Endothelial cell of umbilical vein (primary cell): Measurements from ENCODE around the gene C16orf89.

ENCODE experiments used
- CTCF ChIP-seq, 2 donors: IDR thresholded peaks; 1 replicate in 1 of 2; 2 replicates in 1 of 2; pipeline ENCODE4 v1.5.1; 2011; ENCODE audit warnings: low read length in 2 of 2, mild to moderate bottlenecking in 2 of 2, moderate library complexity in 2 of 2, control low read depth in 1 of 2, inconsistent platforms in 1 of 2, low read depth in 1 of 2; ENCODE audit not compliant: insufficient read depth in 1 of 2; ENCODE audit errors: extremely low read depth in 1 of 2
- EZH2 ChIP-seq: IDR thresholded peaks from 2 replicates; pipeline ENCODE4 v1.6.1; 2012; ENCODE audit warnings: borderline replicate concordance, low read depth, mild to moderate bottlenecking, moderate library complexity, low read length, inconsistent platforms; ENCODE audit not compliant: severe bottlenecking
- MAX ChIP-seq: IDR thresholded peaks from 2 replicates; pipeline ENCODE4 v1.6.1; 2011; ENCODE audit not compliant: insufficient read depth, insufficient read length
- POLR2A ChIP-seq: IDR thresholded peaks from 2 replicates; pipeline ENCODE4 v1.6.1; 2012; ENCODE audit warnings: low read depth, mild to moderate bottlenecking, control low read depth, low read length

GRCh38 chr16:5017678-5017969 is 48.1 kb downstream of the C16orf89 start:
- TF ChIP-seq EZH2, result no peak
- no peak for TF ChIP-seq POLR2A
- no peak for TF ChIP-seq CTCF (IDR thresholded peaks at IDR 0.05; ENCODE audit: extremely low read depth in 1 of 2, insufficient read depth in 1 of 2, low read depth in 1 of 2, low read length in 2 of 2)
- no peak for TF ChIP-seq MAX
